MM.1S (cell line): ENCODE results near the gene PAQR5.

Source experiments
- DNase-seq: peaks from one replicate; pipeline ENCODE4 v3.0.0-alpha.2; 2015
- H2AFZ ChIP-seq: fragments of 300-600 bp; sonication (generic); 2 replicates; pipeline ENCODE4 v1.6.0; 2016; ENCODE audit warnings: antibody characterized with exemption, low read length
- H3F3A ChIP-seq: fragments of 300-600 bp; sonication (generic); 2 replicates; pipeline ENCODE4 v1.6.1; 2016; ENCODE audit warnings: mild to moderate bottlenecking, antibody characterized with exemption, low read length, moderate library complexity, mixed read lengths; ENCODE audit not compliant: insufficient read depth
- H3K27ac ChIP-seq: fragments of 300-600 bp; sonication (generic); 2 replicates; pipeline ENCODE4 v1.5.1; 2016; ENCODE audit warnings: mild to moderate bottlenecking, low read length
- H3K27me3 ChIP-seq: fragments of 300-600 bp; sonication (generic); replicated peaks from 2 replicates; pipeline ENCODE4 v1.6.0; 2016; ENCODE audit warnings: low read length; ENCODE audit not compliant: insufficient read depth
- H3K36me3 ChIP-seq: fragments of 300-600 bp; sonication (generic); replicated peaks from 2 replicates; pipeline ENCODE4 v1.6.1; 2016; ENCODE audit warnings: mild to moderate bottlenecking, low read length, mixed read lengths; ENCODE audit not compliant: insufficient read depth
- H3K4me1 ChIP-seq: fragments of 300-600 bp; sonication (generic); 2 replicates; pipeline ENCODE4 v1.6.1; 2016; ENCODE audit warnings: low read length, mixed read lengths
- H3K4me2 ChIP-seq: fragments of 300-600 bp; sonication (generic); 2 replicates; pipeline ENCODE4 v1.6.0; 2016; ENCODE audit warnings: low read depth, low read length
- H3K4me3 ChIP-seq: fragments of 300-600 bp; sonication (generic); 2 replicates; pipeline ENCODE4 v1.5.1; 2016; ENCODE audit warnings: low read length, mixed read lengths
- H3K79me2 ChIP-seq: fragments of 300-600 bp; sonication (generic); 2 replicates; pipeline ENCODE4 v1.6.1; 2016; ENCODE audit warnings: mixed run types, low read length, mixed read lengths
- H3K9ac ChIP-seq: fragments of 300-600 bp; sonication (generic); 2 replicates; pipeline ENCODE4 v1.6.1; 2016; ENCODE audit warnings: low read length, mixed read lengths
- H3K9me2 ChIP-seq: fragments of 300-600 bp; sonication (generic); replicated peaks from 2 replicates; pipeline ENCODE4 v1.6.1; 2016; ENCODE audit warnings: mild to moderate bottlenecking, low read length, mixed read lengths; ENCODE audit not compliant: insufficient read depth
- H3K9me3 ChIP-seq: fragments of 300-600 bp; sonication (generic); replicated peaks from 2 replicates; pipeline ENCODE4 v1.6.1; 2016; ENCODE audit warnings: mild to moderate bottlenecking, low read length, mixed read lengths; ENCODE audit not compliant: insufficient read depth
- H4K20me1 ChIP-seq: fragments of 300-600 bp; sonication (generic); 2 replicates; pipeline ENCODE4 v1.6.1; 2016; ENCODE audit warnings: mild to moderate bottlenecking, low read length, moderate library complexity, mixed read lengths; ENCODE audit not compliant: insufficient read depth
- EZH2 ChIP-seq: fragments of 300-600 bp; sonication (generic); optimal IDR thresholded peaks from 2 replicates; pipeline ENCODE3; 2017; ENCODE audit warnings: low read depth, mild to moderate bottlenecking, antibody characterized with exemption, low read length, mixed read lengths
- EZH2phosphoT487 ChIP-seq: fragments of 300-600 bp; sonication (generic); IDR thresholded peaks from 2 replicates; pipeline ENCODE4 v1.6.1; 2018; ENCODE audit warnings: antibody characterized with exemption, low read length
- TF ChIP-seq, protein P1 (sequence below): fragments of 300-600 bp; sonication (generic); IDR thresholded peaks from 2 replicates; pipeline ENCODE4 v1.5.1; 2016; ENCODE audit warnings: antibody characterized with exemption, low read length, mixed read lengths

The PAQR5 gene

GRCh38 chr15:69424001-69424400 is 125.3 kb downstream of the PAQR5 start:
- no peaks in the 10 kb centered on the region for H3K27me3 ChIP-seq
- no peak overlapping the region for H3K4me2 ChIP-seq
- no peak overlapping the region for H2AFZ ChIP-seq
- no peak overlapping the region for H3K9ac ChIP-seq
- H4K20me1 ChIP-seq = no peaks in the 10 kb centered on the region
- H3K4me3 ChIP-seq = no peak overlapping the region
- H3K9me2 ChIP-seq = no peaks in the 10 kb centered on the region
- H3K36me3 ChIP-seq = peaks cover 4% of the 10 kb centered on the region
- H3K79me2 ChIP-seq = peaks cover 23% of the 10 kb centered on the region
- H3K4me1 ChIP-seq = no peaks in the 10 kb centered on the region
- H3F3A ChIP-seq = no peaks in the 10 kb centered on the region
- TF ChIP-seq, protein P1, sequence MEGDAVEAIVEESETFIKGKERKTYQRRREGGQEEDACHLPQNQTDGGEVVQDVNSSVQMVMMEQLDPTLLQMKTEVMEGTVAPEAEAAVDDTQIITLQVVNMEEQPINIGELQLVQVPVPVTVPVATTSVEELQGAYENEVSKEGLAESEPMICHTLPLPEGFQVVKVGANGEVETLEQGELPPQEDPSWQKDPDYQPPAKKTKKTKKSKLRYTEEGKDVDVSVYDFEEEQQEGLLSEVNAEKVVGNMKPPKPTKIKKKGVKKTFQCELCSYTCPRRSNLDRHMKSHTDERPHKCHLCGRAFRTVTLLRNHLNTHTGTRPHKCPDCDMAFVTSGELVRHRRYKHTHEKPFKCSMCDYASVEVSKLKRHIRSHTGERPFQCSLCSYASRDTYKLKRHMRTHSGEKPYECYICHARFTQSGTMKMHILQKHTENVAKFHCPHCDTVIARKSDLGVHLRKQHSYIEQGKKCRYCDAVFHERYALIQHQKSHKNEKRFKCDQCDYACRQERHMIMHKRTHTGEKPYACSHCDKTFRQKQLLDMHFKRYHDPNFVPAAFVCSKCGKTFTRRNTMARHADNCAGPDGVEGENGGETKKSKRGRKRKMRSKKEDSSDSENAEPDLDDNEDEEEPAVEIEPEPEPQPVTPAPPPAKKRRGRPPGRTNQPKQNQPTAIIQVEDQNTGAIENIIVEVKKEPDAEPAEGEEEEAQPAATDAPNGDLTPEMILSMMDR = no peak
- TF ChIP-seq EZH2phosphoT487 (no peak), EZH2 (no peak)
- no peak for DNase-seq
- H3K27ac ChIP-seq = no peak overlapping the region
- no peaks in the 10 kb centered on the region for H3K9me3 ChIP-seq

DNA sequence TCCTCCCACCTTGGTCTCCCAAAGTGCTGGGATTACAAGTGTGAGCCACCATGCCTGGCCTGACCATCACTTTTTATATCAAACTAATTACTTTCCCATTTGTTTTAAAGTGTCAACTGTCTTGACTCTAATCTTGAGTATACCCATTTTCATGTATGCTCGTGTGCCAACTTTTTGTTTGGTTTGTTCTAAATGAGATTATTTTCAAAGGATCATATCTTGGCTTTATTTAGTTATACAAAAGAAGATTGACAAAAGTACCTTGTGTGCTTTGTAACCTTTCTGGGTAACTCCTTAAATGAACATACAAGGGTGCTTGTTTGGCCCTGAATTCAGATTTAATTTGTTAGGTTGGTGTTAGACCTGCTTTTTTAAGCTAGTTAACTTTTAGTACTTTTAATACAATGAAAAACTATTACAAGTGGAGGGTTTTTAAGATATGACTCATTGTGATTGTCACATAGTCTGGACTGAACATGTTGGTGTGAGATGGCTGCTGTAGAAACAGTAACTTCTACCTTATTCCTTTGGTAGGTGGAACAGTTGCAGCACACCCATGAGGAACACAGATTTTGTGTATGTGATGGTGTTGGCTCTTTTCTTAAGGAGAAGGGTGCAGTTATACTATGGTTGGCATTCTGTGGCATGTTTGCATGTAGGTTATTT is 126.2 kb downstream of the PAQR5 start:
- H3K9me3 ChIP-seq = no peaks in the 10 kb centered on the region
- no peaks in the 10 kb centered on the region for H3F3A ChIP-seq
- TF ChIP-seq EZH2 = no peak
- TF ChIP-seq, protein P1 = no peak
- TF ChIP-seq EZH2phosphoT487 = no peak
- H2AFZ ChIP-seq = no peak overlapping the region
- H3K4me2 ChIP-seq = no peak overlapping the region
- H4K20me1 ChIP-seq = no peaks in the 10 kb centered on the region
- peaks cover 10% of the 10 kb centered on the region; the same call in 1 of the 2 replicates for H3K36me3 ChIP-seq
- no peak overlapping the region for H3K4me3 ChIP-seq
- H3K27ac ChIP-seq = no peak overlapping the region
- H3K4me1 ChIP-seq = no peaks in the 10 kb centered on the region
- DNase-seq = no peak
- no peak overlapping the region for H3K9ac ChIP-seq
- peaks cover 15% of the 10 kb centered on the region; the same call in 1 of the 2 replicates for H3K79me2 ChIP-seq
- H3K9me2 ChIP-seq = no peaks in the 10 kb centered on the region
- H3K27me3 ChIP-seq = no peaks in the 10 kb centered on the region

- no peak overlapping the region for H3K27ac ChIP-seq
- H2AFZ ChIP-seq = no peak overlapping the region
- H3K36me3 ChIP-seq = peaks cover 28% of the 10 kb centered on the region
- H3K4me3 ChIP-seq = no peak overlapping the region
- H3K9me3 ChIP-seq = no peaks in the 10 kb centered on the region
- TF ChIP-seq, protein P1 = no peak
- TF ChIP-seq EZH2phosphoT487 (no peak), EZH2 (no peak)
- no peaks in the 10 kb centered on the region for H3K4me1 ChIP-seq
- H4K20me1 ChIP-seq = no peaks in the 10 kb centered on the region
- H3K27me3 ChIP-seq = no peaks in the 10 kb centered on the region
- H3F3A ChIP-seq = no peaks in the 10 kb centered on the region
- DNase-seq = no peak
- no peak overlapping the region for H3K4me2 ChIP-seq
- H3K9ac ChIP-seq = no peak overlapping the region
- no peaks in the 10 kb centered on the region for H3K9me2 ChIP-seq
- H3K79me2 ChIP-seq = peaks cover 26% of the 10 kb centered on the region; the same call in 1 of the 2 replicates
Observed at GRCh38 chr15:69433831-69434230, 135.1 kb downstream of the PAQR5 start.
